ENCODE results near the gene COX4I2.

COX4I2 gene

GRCh38 chr20:31638816-31639215, 1.1 kb downstream of the COX4I2 start:
- H2AFZ ChIP-seq (ENCODE audit: low read depth, low read length) = no peak overlapping the region
- no peak overlapping the region for H3K9ac ChIP-seq (ENCODE audit: low read length)
- no peak for TF ChIP-seq EZH2phosphoT487 (IDR thresholded peaks at IDR 0.05; ENCODE audit: low read depth)
- TF ChIP-seq CTCF (IDR thresholded peaks at IDR 0.05; ENCODE audit: low read depth, low read length) = no peak
- no peaks in the 10 kb centered on the region for H3K79me2 ChIP-seq (ENCODE audit: low read length)
- no peak overlapping the region for H3K4me2 ChIP-seq (ENCODE audit: low read length)
- H3K4me3 ChIP-seq (ENCODE audit: low read length) = no peak overlapping the region
- H3K9me3 ChIP-seq (ENCODE audit: insufficient read depth, low read length) = no peaks in the 10 kb centered on the region
- H4K20me1 ChIP-seq (ENCODE audit: insufficient read depth, low read length) = no peaks in the 10 kb centered on the region
- no peaks in the 10 kb centered on the region; the same call in 1 of the 2 replicates for H3K27me3 ChIP-seq (ENCODE audit: low read depth, low read length)
- no peaks in the 10 kb centered on the region for H3K36me3 ChIP-seq (replicated peaks; ENCODE audit: low read depth, low read length)
- peaks cover 12% of the 10 kb centered on the region for H3K4me1 ChIP-seq (ENCODE audit: low read length)
- no peak overlapping the region for H3K27ac ChIP-seq (ENCODE audit: low read length)

- Histone ChIP-seq H3K36me3 (replicated peaks; ENCODE audit: low read depth, low read length) (no peaks in the 10 kb centered on the region), H3K27ac (ENCODE audit: low read length) (no peak overlapping the region), H3K27me3 (ENCODE audit: low read depth, low read length) (no peaks in the 10 kb centered on the region; the same call in 1 of the 2 replicates), H3K9me3 (ENCODE audit: insufficient read depth, low read length) (no peaks in the 10 kb centered on the region), H2AFZ (ENCODE audit: low read depth, low read length) (no peak overlapping the region), H3K4me1 (ENCODE audit: low read length) (peaks cover 12% of the 10 kb centered on the region), H4K20me1 (ENCODE audit: insufficient read depth, low read length) (no peaks in the 10 kb centered on the region), H3K9ac (ENCODE audit: low read length) (no peak overlapping the region), H3K4me3 (ENCODE audit: low read length) (no peak overlapping the region), H3K79me2 (ENCODE audit: low read length) (no peaks in the 10 kb centered on the region), H3K4me2 (ENCODE audit: low read length) (no peak overlapping the region)
- TF ChIP-seq CTCF (IDR thresholded peaks at IDR 0.05; ENCODE audit: low read depth, low read length) = no peak
- TF ChIP-seq EZH2phosphoT487 (IDR thresholded peaks at IDR 0.05; ENCODE audit: low read depth) = no peak
Measured at GRCh38 chr20:31640259-31640658, 2.5 kb downstream of the COX4I2 start.

GRCh38 chr20:31641391-31641790, 3.7 kb downstream of the COX4I2 start:
- Histone ChIP-seq H3K27ac (ENCODE audit: low read length) (no peak overlapping the region), H4K20me1 (ENCODE audit: insufficient read depth, low read length) (no peaks in the 10 kb centered on the region), H3K79me2 (ENCODE audit: low read length) (no peaks in the 10 kb centered on the region), H3K4me3 (ENCODE audit: low read length) (no peak overlapping the region), H3K4me2 (ENCODE audit: low read length) (no peak overlapping the region), H3K36me3 (replicated peaks; ENCODE audit: low read depth, low read length) (no peaks in the 10 kb centered on the region), H3K9me3 (ENCODE audit: insufficient read depth, low read length) (no peaks in the 10 kb centered on the region), H3K27me3 (ENCODE audit: low read depth, low read length) (no peaks in the 10 kb centered on the region; the same call in 1 of the 2 replicates), H3K9ac (ENCODE audit: low read length) (no peak overlapping the region), H2AFZ (ENCODE audit: low read depth, low read length) (no peak overlapping the region), H3K4me1 (ENCODE audit: low read length) (peaks cover 12% of the 10 kb centered on the region)
- TF ChIP-seq CTCF (IDR thresholded peaks at IDR 0.05; ENCODE audit: low read depth, low read length) (no peak), EZH2phosphoT487 (IDR thresholded peaks at IDR 0.05; ENCODE audit: low read depth) (no peak)

GRCh38 chr20:31642837-31643236, 5.1 kb downstream of the COX4I2 start:
- Histone ChIP-seq H3K27me3 (ENCODE audit: low read depth, low read length) (no peaks in the 10 kb centered on the region; the same call in 1 of the 2 replicates), H3K36me3 (replicated peaks; ENCODE audit: low read depth, low read length) (no peaks in the 10 kb centered on the region), H3K27ac (ENCODE audit: low read length) (no peak overlapping the region), H4K20me1 (ENCODE audit: insufficient read depth, low read length) (no peaks in the 10 kb centered on the region), H3K9me3 (ENCODE audit: insufficient read depth, low read length) (no peaks in the 10 kb centered on the region), H3K4me1 (ENCODE audit: low read length) (peaks cover 12% of the 10 kb centered on the region), H3K4me3 (ENCODE audit: low read length) (no peak overlapping the region), H3K79me2 (ENCODE audit: low read length) (no peaks in the 10 kb centered on the region), H3K4me2 (ENCODE audit: low read length) (peak overlapping the region; percentile 17; the same call in 1 of the 2 replicates), H3K9ac (ENCODE audit: low read length) (no peak overlapping the region), H2AFZ (ENCODE audit: low read depth, low read length) (0 out of 2 replicates have a peak overlapping the region, but pooled peaks have one; percentile 40)
- TF ChIP-seq CTCF (IDR thresholded peaks at IDR 0.05; ENCODE audit: low read depth, low read length) = no peak
- no peak for TF ChIP-seq EZH2phosphoT487 (IDR thresholded peaks at IDR 0.05; ENCODE audit: low read depth)
